HUES48 (cell line): ENCODE results near the gene ERMAP.
"Not testable (repeated sequence)": the region's sequence is repeated elsewhere in the genome, so short reads cannot be mapped to it uniquely, and the experiment has no call there.

Source experiments
- H3K27ac ChIP-seq: one replicate; pipeline ENCODE4 v1.7.0; 2013; ENCODE audit warnings: low read depth, low read length, inconsistent platforms
- H3K27me3 ChIP-seq: 2 replicates; pipeline ENCODE4 v1.6.1; 2013; ENCODE audit warnings: mild to moderate bottlenecking, low read length; ENCODE audit not compliant: control insufficient read depth, insufficient read depth
- H3K36me3 ChIP-seq: 2 replicates; pipeline ENCODE4 v1.6.1; 2013; ENCODE audit warnings: low read length; ENCODE audit not compliant: control insufficient read depth, insufficient read depth
- H3K4me1 ChIP-seq: 2 replicates; pipeline ENCODE4 v1.6.1; 2013; ENCODE audit warnings: mild to moderate bottlenecking, low read length; ENCODE audit not compliant: control insufficient read depth, insufficient read depth
- H3K4me3 ChIP-seq: 2 replicates; pipeline ENCODE4 v1.5.1; 2013; ENCODE audit warnings: mild to moderate bottlenecking, low read depth, low read length
- H3K9ac ChIP-seq: 2 replicates; pipeline ENCODE4 v1.6.1; 2013; ENCODE audit warnings: mild to moderate bottlenecking, low read depth, low read length, moderate library complexity
- H3K9me3 ChIP-seq: 2 replicates; pipeline ENCODE4 v1.6.1; 2013; ENCODE audit warnings: low read length; ENCODE audit not compliant: control insufficient read depth, insufficient read depth

ERMAP gene

GRCh38 chr1:42807056-42807668 is 9.8 kb upstream of the ERMAP start:
- no peaks in the 10 kb centered on the region for H3K27me3 ChIP-seq
- H3K4me3 ChIP-seq: no peak overlapping the region
- H3K9me3 ChIP-seq: 0 out of 2 replicates have a peak, but pooled peaks cover 6% of the 10 kb centered on the region
- H3K27ac ChIP-seq: no peak overlapping the region
- no peaks in the 10 kb centered on the region for H3K36me3 ChIP-seq
- no peak overlapping the region for H3K9ac ChIP-seq
- no peaks in the 10 kb centered on the region for H3K4me1 ChIP-seq

GRCh38 chr1:42814815-42815214 is 2.1 kb upstream of the ERMAP start:
- H3K36me3 ChIP-seq, H3K4me1 ChIP-seq, H3K4me3 ChIP-seq, H3K9me3 ChIP-seq, H3K27ac ChIP-seq, H3K27me3 ChIP-seq, H3K9ac ChIP-seq: not testable (repeated sequence)

GRCh38 chr1:42815941-42816584 is 859 bp upstream of the ERMAP start:
- peak overlapping the region; percentile 90 for H3K4me3 ChIP-seq
- peak overlapping the region; percentile 100 for H3K27ac ChIP-seq
- no peaks in the 10 kb centered on the region for H3K36me3 ChIP-seq

GRCh38 chr1:42817440-42817767 is 482 bp downstream of the ERMAP start:
- no peaks in the 10 kb centered on the region for H3K27me3 ChIP-seq
- H3K9ac ChIP-seq: no peak overlapping the region
- peak overlapping the region; percentile 100 for H3K27ac ChIP-seq
- peak overlapping the region; percentile 61 for H3K4me3 ChIP-seq
- H3K36me3 ChIP-seq: no peaks in the 10 kb centered on the region
- no peaks in the 10 kb centered on the region for H3K9me3 ChIP-seq
- H3K4me1 ChIP-seq: peaks cover 9% of the 10 kb centered on the region

More at GRCh38 chr1:42815941-42816584, 859 bp upstream of the ERMAP start:
- Histone ChIP-seq H3K27me3 (no peaks in the 10 kb centered on the region), H3K9me3 (no peaks in the 10 kb centered on the region), H3K9ac (peak overlapping the region; percentile 80; the same call in 1 of the 2 replicates), H3K4me1 (peaks cover 9% of the 10 kb centered on the region)

GRCh38 chr1:42817976-42818375 is 1.1 kb downstream of the ERMAP start:
- Histone ChIP-seq H3K36me3 (no peaks in the 10 kb centered on the region), H3K27me3 (no peaks in the 10 kb centered on the region), H3K27ac (no peak overlapping the region), H3K4me3 (no peak overlapping the region), H3K9me3 (no peaks in the 10 kb centered on the region), H3K9ac (no peak overlapping the region), H3K4me1 (peaks cover 9% of the 10 kb centered on the region)

GRCh38 chr1:42820813-42821212 is 3.9 kb downstream of the ERMAP start:
- H3K9ac ChIP-seq: no peak overlapping the region
- H3K27me3 ChIP-seq: no peaks in the 10 kb centered on the region
- H3K4me3 ChIP-seq: no peak overlapping the region
- H3K4me1 ChIP-seq: peaks cover 7% of the 10 kb centered on the region
- H3K9me3 ChIP-seq: no peaks in the 10 kb centered on the region
- H3K36me3 ChIP-seq: no peaks in the 10 kb centered on the region
- no peak overlapping the region for H3K27ac ChIP-seq

GRCh38 chr1:42821690-42822089 is 4.8 kb downstream of the ERMAP start:
- H3K27ac ChIP-seq: no peak overlapping the region
- no peaks in the 10 kb centered on the region for H3K27me3 ChIP-seq
- H3K9ac ChIP-seq: no peak overlapping the region
- peaks cover 3% of the 10 kb centered on the region; the same call in 1 of the 2 replicates for H3K4me1 ChIP-seq
- H3K36me3 ChIP-seq: no peaks in the 10 kb centered on the region
- no peak overlapping the region for H3K4me3 ChIP-seq
- no peaks in the 10 kb centered on the region for H3K9me3 ChIP-seq

- Histone ChIP-seq H3K27me3 (no peaks in the 10 kb centered on the region), H3K4me3 (no peak overlapping the region), H3K27ac (no peak overlapping the region), H3K36me3 (no peaks in the 10 kb centered on the region), H3K9me3 (no peaks in the 10 kb centered on the region), H3K9ac (no peak overlapping the region), H3K4me1 (no peaks in the 10 kb centered on the region)
Observed at GRCh38 chr1:42822800-42823392, 6.0 kb downstream of the ERMAP start.

- no peaks in the 10 kb centered on the region for H3K27me3 ChIP-seq
- no peak overlapping the region for H3K27ac ChIP-seq
- no peak overlapping the region for H3K9ac ChIP-seq
- no peak overlapping the region for H3K4me3 ChIP-seq
- no peaks in the 10 kb centered on the region for H3K4me1 ChIP-seq
- no peaks in the 10 kb centered on the region for H3K36me3 ChIP-seq
- no peaks in the 10 kb centered on the region for H3K9me3 ChIP-seq
Observed at GRCh38 chr1:42824481-42825035, 7.6 kb downstream of the ERMAP start.

- Histone ChIP-seq H3K9me3 (no peaks in the 10 kb centered on the region), H3K4me3 (no peak overlapping the region), H3K9ac (no peak overlapping the region), H3K4me1 (no peaks in the 10 kb centered on the region), H3K27ac (no peak overlapping the region), H3K27me3 (no peaks in the 10 kb centered on the region), H3K36me3 (no peaks in the 10 kb centered on the region)
Observed at GRCh38 chr1:42825036-42825851, 8.3 kb downstream of the ERMAP start.
